ENCODE data around the gene LBR.

Gene LBR

GRCh38 chr1:225450491-225451191 is 22.8 kb upstream of the LBR start:
- TF ChIP-seq ZNF8 (CRISPR knock-in tag; IDR thresholded peaks at IDR 0.05) (no peak), RARB (CRISPR knock-in tag; IDR thresholded peaks at IDR 0.05) (no peak), TSHZ2 (CRISPR knock-in tag; IDR thresholded peaks at IDR 0.05) (no peak), PATZ1 (CRISPR knock-in tag; IDR thresholded peaks at IDR 0.05; ENCODE audit: borderline replicate concordance) (no peak), OSR1 (CRISPR knock-in tag; IDR thresholded peaks at IDR 0.05) (no peak), POU6F1 (CRISPR knock-in tag; IDR thresholded peaks at IDR 0.05; ENCODE audit: borderline replicate concordance, low read depth) (no peak), ESRRG (CRISPR knock-in tag; IDR thresholded peaks at IDR 0.05) (no peak), SNAI2 (CRISPR knock-in tag; IDR thresholded peaks at IDR 0.05) (no peak)
- no peak for ATAC-seq

GRCh38 chr1:225449774-225450173 is 21.9 kb upstream of the LBR start:
- ATAC-seq, result no peak

More at GRCh38 chr1:225449774-225450173, 21.9 kb upstream of the LBR start:
- no peak for TF ChIP-seq GLIS3 (CRISPR knock-in tag; IDR thresholded peaks at IDR 0.05)
- no peak for TF ChIP-seq ZC3H10 (CRISPR knock-in tag; IDR thresholded peaks at IDR 0.05)
- no peak for TF ChIP-seq BACH2 (CRISPR knock-in tag; IDR thresholded peaks at IDR 0.05; ENCODE audit: borderline replicate concordance)
- no peak for TF ChIP-seq SNAI2 (CRISPR knock-in tag; IDR thresholded peaks at IDR 0.05)
- no peak for TF ChIP-seq TCF4 (CRISPR knock-in tag; IDR thresholded peaks at IDR 0.05; ENCODE audit: borderline replicate concordance)
- no peak for TF ChIP-seq TSHZ2 (CRISPR knock-in tag; IDR thresholded peaks at IDR 0.05)
- no peak for TF ChIP-seq ARNTL (CRISPR knock-in tag; IDR thresholded peaks at IDR 0.05; ENCODE audit: borderline replicate concordance, low read depth)
- no peak for TF ChIP-seq ESRRG (CRISPR knock-in tag; IDR thresholded peaks at IDR 0.05)
- TF ChIP-seq POU6F1 (CRISPR knock-in tag; IDR thresholded peaks at IDR 0.05; ENCODE audit: borderline replicate concordance, low read depth), result no peak
- no peak for TF ChIP-seq ISL1 (CRISPR knock-in tag; IDR thresholded peaks at IDR 0.05)
- TF ChIP-seq ZNF565 (CRISPR knock-in tag; conservative IDR thresholded peaks at IDR 0.05; ENCODE audit: low read depth), result no peak
- TF ChIP-seq ZNF8 (CRISPR knock-in tag; IDR thresholded peaks at IDR 0.05), result no peak
- no peak for TF ChIP-seq CREB5 (CRISPR knock-in tag; IDR thresholded peaks at IDR 0.05; ENCODE audit: low read depth)
- TF ChIP-seq ZFP30 (CRISPR knock-in tag; IDR thresholded peaks at IDR 0.05), result no peak
- TF ChIP-seq ZFP3 (CRISPR knock-in tag; IDR thresholded peaks at IDR 0.05), result no peak
- TF ChIP-seq OSR1 (CRISPR knock-in tag; IDR thresholded peaks at IDR 0.05), result no peak
- no peak for TF ChIP-seq TOX (CRISPR knock-in tag; IDR thresholded peaks at IDR 0.05; ENCODE audit: borderline replicate concordance)
